ENCODE results near the gene SCGB3A1.

SCGB3A1 gene

DNA sequence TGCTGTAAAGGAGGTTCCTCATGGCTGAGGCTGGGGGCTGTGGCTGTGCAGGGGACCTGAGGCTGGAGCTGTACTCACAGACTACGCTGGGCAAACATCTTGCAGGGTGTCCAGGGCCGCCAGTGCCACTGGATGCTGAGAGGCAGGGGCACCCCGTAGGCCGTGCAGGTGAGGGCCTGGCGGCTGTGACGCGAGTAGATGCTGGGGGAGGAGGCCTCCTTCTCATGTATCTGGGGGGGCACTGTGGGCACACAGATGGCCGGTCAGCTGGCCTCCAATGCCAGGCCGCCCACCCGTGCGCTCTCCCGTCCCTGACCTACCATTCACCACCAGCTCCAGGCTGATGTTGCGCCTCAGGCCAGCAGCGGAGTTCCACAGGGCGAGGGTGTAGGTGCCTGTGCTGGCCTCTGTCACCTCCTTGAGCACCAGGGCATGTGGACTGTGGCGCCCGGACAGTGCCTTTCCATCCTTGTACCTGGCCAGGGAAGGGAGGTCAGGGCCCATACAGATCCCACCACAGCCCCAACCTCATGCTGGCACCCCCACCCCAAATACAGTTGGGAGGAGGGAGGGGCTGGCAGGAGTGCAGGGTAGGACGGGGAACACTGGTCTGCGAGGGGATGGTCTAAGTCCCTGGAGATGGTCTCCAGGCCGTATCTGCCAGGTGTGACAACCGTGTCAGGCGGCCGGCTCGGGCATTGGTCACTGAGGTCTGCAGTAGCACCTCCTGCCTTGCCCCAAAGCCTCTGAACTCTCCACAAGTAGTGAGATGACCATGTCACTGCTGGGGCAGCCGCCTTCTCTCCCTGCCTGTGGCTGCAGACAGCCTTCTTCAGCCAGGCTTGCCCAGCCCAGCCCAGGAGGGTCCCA is 34.7 kb upstream of the SCGB3A1 start:
- no peak for DNase-seq (ENCODE audit: low read depth in 1 of 2, low spot score in 1 of 2)

GRCh38 chr5:180625125-180625790 is 34.0 kb upstream of the SCGB3A1 start:
- DNase-seq (ENCODE audit: low read depth in 1 of 2, low spot score in 1 of 2): no peak

DNA sequence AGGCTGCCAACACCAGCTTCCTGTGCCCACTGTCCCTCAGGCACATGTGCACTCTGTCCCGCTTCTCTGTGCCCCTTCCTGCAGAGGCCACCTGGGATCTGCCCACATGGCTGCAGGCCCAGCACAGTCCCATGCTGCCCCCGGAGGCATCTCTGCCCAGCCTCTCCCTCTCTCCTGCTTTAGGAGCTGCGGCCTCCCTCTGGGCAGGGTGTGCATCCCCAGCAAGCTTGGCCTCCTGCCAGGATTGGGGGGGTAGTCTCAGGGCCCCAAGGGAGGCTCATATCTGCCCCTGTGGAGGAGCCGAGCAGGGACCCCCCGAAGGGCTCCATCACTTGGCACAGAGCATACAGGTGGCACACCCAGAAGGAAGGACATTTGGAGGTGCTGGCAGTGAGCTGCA is 33.3 kb upstream of the SCGB3A1 start:
- DNase-seq (ENCODE audit: low read depth in 1 of 2, low spot score in 1 of 2): no peak

GRCh38 chr5:180623844-180624243 is 32.5 kb upstream of the SCGB3A1 start:
- DNase-seq (ENCODE audit: low read depth in 1 of 2, low spot score in 1 of 2): no peak

DNA sequence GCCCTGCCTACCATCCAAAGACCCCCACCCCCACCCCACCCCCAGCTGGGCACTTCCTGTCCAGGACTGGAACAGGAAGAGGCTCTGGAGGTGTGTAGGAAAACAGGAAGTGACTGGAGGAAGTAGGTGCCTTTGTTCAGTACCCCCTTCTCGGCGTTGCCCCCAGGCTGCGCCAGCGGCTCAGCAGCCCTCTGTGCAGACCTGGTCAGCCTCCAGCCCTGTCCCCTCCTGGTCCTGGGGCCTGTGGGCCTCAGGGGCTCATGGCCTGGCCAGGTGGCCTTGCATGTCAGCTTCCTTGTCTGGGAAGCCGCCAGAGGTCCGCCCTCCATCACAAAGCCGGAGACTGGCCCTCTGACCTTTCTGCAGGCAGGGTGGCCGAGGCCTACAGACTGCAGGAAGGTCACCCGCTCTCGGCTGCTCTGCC is 32.1 kb upstream of the SCGB3A1 start:
- DNase-seq (ENCODE audit: low read depth in 1 of 2, low spot score in 1 of 2): no peak

GRCh38 chr5:180622910-180623309 is 31.6 kb upstream of the SCGB3A1 start:
- no peak for DNase-seq (ENCODE audit: low read depth in 1 of 2, low spot score in 1 of 2)

DNA sequence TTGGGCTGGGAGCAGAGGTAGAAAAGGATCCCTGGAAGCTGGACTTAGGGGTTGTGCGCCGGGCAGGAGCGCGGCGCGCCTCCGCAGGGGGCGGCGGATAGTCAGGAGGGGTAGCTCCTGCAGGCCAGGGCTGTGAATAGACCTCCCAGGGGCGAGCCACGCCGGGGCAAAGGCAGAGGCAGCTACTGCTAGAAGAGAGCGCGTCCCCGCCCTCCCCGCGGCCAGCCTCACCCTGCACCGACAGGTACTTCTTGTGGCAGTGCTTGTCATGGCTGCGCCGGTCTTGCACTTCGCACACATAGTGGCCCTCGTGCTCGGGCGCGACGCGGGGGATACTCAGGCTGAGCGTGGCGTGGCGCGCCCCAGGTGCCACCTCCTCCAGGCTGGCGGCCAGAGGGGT is 30.0 kb upstream of the SCGB3A1 start:
- DNase-seq (ENCODE audit: low read depth in 1 of 2, low spot score in 1 of 2): no peak

- DNase-seq (ENCODE audit: low read depth in 1 of 2, low spot score in 1 of 2): no peak
Observed at GRCh38 chr5:180620014-180620413, 28.7 kb upstream of the SCGB3A1 start.

DNA sequence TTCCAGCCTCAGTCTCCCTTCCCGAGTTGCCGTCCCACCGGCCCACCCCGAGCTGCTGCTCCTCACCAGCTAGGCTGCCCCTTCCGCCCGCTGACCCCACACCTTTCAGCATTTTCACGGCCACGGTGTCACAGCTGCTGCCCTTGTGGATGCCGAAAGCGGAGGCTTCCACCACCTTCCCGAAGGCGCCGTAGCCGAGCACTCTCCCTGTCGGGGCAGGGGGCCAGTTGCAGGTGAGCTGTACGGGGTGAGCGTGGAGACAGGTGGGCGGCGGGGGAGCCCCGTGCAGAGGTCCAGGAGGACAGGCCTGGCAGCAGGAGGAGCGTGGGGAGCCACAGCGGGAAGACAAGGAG is 28.2 kb upstream of the SCGB3A1 start:
- no peak for DNase-seq (ENCODE audit: low read depth in 1 of 2, low spot score in 1 of 2)

DNA sequence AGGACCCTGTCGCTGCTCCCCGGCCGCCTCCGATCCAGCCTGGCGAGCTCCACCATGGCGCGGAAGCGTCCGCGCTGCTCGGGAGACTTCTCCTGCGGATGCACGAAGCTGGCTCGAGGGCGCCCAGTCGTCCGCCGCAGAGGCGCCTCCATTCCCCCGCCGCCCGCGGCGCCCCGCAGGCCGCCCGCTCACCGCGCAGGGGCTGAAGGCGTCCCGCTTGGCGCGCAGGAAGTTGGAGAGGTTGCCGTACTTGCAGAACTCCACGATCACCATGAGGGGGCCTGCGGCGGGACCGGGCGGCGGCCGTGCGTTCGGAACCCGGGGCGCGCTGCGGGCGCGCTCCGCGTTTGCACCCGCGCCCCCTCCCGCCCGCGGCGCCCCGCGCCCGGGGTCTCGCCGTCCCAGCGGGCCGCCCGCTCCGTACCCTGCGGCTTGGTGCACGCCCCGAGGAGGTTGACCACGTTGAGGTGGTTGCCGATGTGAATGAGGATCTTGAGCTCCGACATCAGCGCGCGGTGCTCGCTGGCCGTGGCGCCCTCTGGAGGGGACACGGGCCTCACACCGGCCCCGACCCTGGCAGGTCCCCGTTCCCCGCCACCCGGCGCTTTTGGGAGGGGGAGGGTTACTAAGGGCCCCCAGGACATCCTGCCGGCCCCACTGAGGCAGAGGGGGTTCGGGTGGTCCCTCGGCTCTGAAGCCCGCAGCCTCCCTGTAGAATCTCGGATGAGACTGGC is 27.7 kb upstream of the SCGB3A1 start:
- DNase-seq (ENCODE audit: low read depth in 1 of 2, low spot score in 1 of 2): no peak

DNA sequence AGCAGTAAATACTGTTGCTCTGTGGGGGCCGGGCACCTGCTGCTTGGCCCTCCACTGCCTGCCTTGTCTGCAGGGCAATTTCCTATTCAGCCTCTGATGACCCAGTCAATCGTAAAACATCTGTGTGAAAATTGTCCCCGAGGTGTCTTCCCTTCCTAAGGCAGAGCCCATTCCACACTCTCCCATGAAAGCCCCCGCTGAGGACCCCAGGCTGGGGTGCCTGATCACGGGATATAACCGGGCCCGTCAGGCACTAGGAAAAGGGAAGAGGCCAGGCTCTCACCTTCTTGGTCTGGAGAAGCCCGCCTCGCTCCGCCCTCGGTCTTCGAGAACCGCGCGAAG is 27.2 kb upstream of the SCGB3A1 start:
- DNase-seq (ENCODE audit: low read depth in 1 of 2, low spot score in 1 of 2): no peak

- DNase-seq (ENCODE audit: low read depth in 1 of 2, low spot score in 1 of 2): no peak
Observed at GRCh38 chr5:180613814-180614188, 22.5 kb upstream of the SCGB3A1 start.

GRCh38 chr5:180613188-180613813 is 22.0 kb upstream of the SCGB3A1 start:
- DNase-seq (ENCODE audit: low read depth in 1 of 2, low spot score in 1 of 2): no peak

GRCh38 chr5:180612683-180613082 is 21.4 kb upstream of the SCGB3A1 start:
- DNase-seq (ENCODE audit: low read depth in 1 of 2, low spot score in 1 of 2): no peak

GRCh38 chr5:180611140-180611850 is 20.0 kb upstream of the SCGB3A1 start:
- no peak for DNase-seq (ENCODE audit: low read depth in 1 of 2, low spot score in 1 of 2)

GRCh38 chr5:180609817-180610550 is 18.7 kb upstream of the SCGB3A1 start:
- DNase-seq (ENCODE audit: low read depth in 1 of 2, low spot score in 1 of 2): no peak

DNA sequence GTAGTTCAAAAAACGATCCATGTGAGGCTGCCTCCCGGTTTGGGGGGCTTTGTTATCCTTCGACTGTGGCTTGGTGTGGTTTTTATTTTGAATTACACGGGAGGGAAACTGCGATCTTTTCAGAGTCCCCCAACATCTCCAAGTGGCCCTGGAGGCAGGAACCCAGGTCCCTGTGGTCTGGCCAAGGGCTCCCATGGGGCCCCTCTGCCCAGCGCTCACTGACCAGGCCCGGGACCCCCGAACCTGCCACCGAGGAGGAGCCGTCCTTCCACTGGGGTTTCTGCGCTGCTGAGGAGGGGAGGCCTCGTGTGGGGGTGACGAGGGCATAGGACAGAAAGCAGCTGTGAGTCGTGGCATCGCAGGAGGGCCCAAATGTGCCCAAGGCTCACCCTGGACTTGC is 18.1 kb upstream of the SCGB3A1 start:
- DNase-seq (ENCODE audit: low read depth in 1 of 2, low spot score in 1 of 2): no peak

DNA sequence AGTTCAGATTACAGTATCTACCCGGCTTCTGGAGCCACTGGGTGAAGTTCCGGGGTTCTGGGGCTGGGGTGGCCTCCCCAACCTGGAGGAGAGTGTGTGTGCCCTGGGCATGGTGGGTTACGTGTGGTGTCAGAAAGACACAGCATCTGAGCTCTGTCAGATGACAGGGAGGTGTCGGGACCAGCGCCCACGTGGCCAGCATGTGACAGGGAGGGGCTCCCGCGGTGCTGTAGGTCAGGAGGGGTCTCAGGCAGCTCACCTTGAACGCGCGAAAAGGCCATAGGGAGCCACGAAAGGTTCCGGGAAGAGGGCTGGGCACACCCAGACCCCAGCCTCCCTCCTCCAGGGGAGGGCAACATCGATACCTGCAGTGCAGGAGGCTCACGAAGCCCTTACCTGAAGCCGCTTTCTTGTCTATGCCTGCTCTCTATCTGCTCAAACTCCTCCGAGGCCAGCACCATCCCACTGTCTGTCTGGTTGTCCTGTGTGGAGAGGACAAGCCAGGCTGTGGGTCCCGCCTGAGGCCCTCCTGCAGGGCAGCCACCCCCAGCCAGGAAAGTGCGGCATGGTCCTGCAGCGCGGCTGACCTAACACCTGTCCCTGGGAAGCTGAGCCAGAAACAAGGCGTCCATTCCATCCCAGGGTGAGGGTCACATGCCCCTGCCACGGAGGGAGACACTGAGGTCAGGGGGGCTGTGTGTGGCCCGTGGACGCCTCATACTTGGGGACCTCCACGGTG is 17.4 kb upstream of the SCGB3A1 start:
- no peak for DNase-seq (ENCODE audit: low read depth in 1 of 2, low spot score in 1 of 2)

DNA sequence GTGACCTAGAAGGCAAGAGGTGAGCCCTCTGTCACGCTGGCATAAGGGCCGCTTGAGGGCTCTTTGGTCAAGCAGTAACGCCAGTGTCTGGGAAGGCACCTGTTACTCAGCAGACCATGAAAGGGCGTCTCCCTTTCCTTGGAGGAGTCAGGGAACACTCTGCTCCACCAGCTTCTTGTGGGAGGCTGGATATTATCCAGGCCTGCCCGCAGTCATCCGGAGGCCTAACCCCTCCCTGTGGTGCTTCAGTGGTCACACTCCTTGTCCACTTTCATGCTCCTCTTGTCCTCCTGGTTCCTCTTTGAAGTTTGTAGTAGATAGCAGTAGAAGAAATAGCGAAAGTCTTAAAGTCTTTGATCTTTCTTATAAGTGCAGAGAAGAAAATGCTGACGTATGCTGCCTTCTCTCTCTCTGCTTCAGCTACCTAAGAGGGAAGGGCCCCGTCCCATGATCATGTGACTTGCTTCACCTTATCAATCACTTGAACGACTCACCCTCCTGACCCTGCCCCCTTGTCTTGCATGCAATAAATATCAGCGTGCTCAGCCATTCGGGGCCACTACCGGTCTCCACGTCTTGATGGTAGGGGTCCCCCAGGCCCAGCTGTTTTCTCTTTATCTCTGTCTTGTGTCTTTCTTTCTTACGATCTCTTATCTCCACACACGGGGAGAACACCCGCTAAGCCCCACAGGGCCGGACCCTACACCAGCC is 16.7 kb upstream of the SCGB3A1 start:
- DNase-seq (ENCODE audit: low read depth in 1 of 2, low spot score in 1 of 2): no peak
